ENCODE results near the gene NSD1.

GRCh38 chr5:177189416-177189815 is 55.8 kb downstream of the NSD1 start:
- no peak for TF ChIP-seq CTCF (conservative IDR thresholded peaks at IDR 0.05; ENCODE audit: low read depth, low read length)
- no peak for TF ChIP-seq RCOR1 (IDR thresholded peaks at IDR 0.05; ENCODE audit: insufficient replicate concordance, low read length)
- TF ChIP-seq POLR2A (IDR thresholded peaks at IDR 0.05; ENCODE audit: low read depth, low read length): no peak
- TF ChIP-seq, protein P1, sequence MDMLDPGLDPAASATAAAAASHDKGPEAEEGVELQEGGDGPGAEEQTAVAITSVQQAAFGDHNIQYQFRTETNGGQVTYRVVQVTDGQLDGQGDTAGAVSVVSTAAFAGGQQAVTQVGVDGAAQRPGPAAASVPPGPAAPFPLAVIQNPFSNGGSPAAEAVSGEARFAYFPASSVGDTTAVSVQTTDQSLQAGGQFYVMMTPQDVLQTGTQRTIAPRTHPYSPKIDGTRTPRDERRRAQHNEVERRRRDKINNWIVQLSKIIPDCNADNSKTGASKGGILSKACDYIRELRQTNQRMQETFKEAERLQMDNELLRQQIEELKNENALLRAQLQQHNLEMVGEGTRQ (IDR thresholded peaks at IDR 0.05; ENCODE audit: low read depth, low read length): no peak
- TF ChIP-seq RAD21 (IDR thresholded peaks at IDR 0.05; ENCODE audit: low read length): no peak
- no peak for TF ChIP-seq MAZ (IDR thresholded peaks at IDR 0.05; ENCODE audit: borderline replicate concordance, low read depth, low read length)
- TF ChIP-seq FOS (IDR thresholded peaks at IDR 0.05; ENCODE audit: low read depth, low read length): no peak
- TF ChIP-seq CEBPB (IDR thresholded peaks at IDR 0.05; ENCODE audit: low read depth, low read length): no peak
- TF ChIP-seq CHD1 (IDR thresholded peaks at IDR 0.05; ENCODE audit: low read depth, low read length): no peak
- TF ChIP-seq RFX5 (IDR thresholded peaks at IDR 0.05; ENCODE audit: low read depth, low read length): no peak
- no peak; the same call in 1 of the 2 replicates for TF ChIP-seq BHLHE40 (IDR thresholded peaks at IDR 0.05; ENCODE audit: low read depth, low read length)
- no peak for TF ChIP-seq NFE2L2 (IDR thresholded peaks at IDR 0.05; ENCODE audit: low read depth, low read length)

Measured in IMR-90 (cell line).